ENCODE data around the gene ADAMTS2.

Gene ADAMTS2

GRCh38 chr5:179300581-179301180 lies 44.6 kb downstream of the ADAMTS2 start:
- H3K27ac ChIP-seq = no peak overlapping the region
- no peak for TF ChIP-seq CTCF (conservative IDR thresholded peaks at IDR 0.05)

GRCh38 chr5:179298181-179298993 lies 46.9 kb downstream of the ADAMTS2 start:
- TF ChIP-seq CTCF (conservative IDR thresholded peaks at IDR 0.05) = no peak
- no peak overlapping the region for H3K27ac ChIP-seq

GRCh38 chr5:179297486-179298180 lies 47.6 kb downstream of the ADAMTS2 start:
- no peak for TF ChIP-seq CTCF (conservative IDR thresholded peaks at IDR 0.05)
- no peak overlapping the region for H3K27ac ChIP-seq

GRCh38 chr5:179297026-179297425 lies 48.2 kb downstream of the ADAMTS2 start:
- no peak for TF ChIP-seq CTCF (conservative IDR thresholded peaks at IDR 0.05)
- H3K27ac ChIP-seq = no peak overlapping the region

GRCh38 chr5:179296150-179296821 lies 49.0 kb downstream of the ADAMTS2 start:
- no peak overlapping the region for H3K27ac ChIP-seq
- no peak for TF ChIP-seq CTCF (conservative IDR thresholded peaks at IDR 0.05)

GRCh38 chr5:179295778-179296149 lies 49.5 kb downstream of the ADAMTS2 start:
- no peak for TF ChIP-seq CTCF (conservative IDR thresholded peaks at IDR 0.05)

More at GRCh38 chr5:179295778-179296149, 49.5 kb downstream of the ADAMTS2 start:
- H3K27ac ChIP-seq = no peak overlapping the region

Measured in VCaP (cell line).